IMR-90 (cell line): ENCODE results near the gene LUZP2. TPM values are rescaled to one million over a fixed set of nuclear protein-coding genes. Genes with fewer than 3 reads are reported as not detected.

Experiments used
- ATAC-seq: fragments of 200-7000 bp; cut with Tn5 transposase; 2 replicates; pipeline ENCODE4 v1.9.1; 2020; ENCODE audit warnings: low read depth, mild to moderate bottlenecking, moderate library complexity
- BruUV-seq: library from RNA; stranded (reverse); fragments of 400-500 nt; replicated peaks from 2 replicates; lab custom pipeline; 2021; lab: Mats Ljungman, UMichigan
- CTCF ChIA-PET: fragments of 300-600 bp; formaldehyde crosslinking; extraction: SDS; loops from one replicate; lab custom pipeline; 2021; ENCODE audit warnings: antibody characterized with exemption; lab: Yijun Ruan, JAX
- POLR2A ChIA-PET: fragments of 300-600 bp; sonication (Branson Sonifier 250); formaldehyde crosslinking; loops from one replicate; lab custom pipeline; 2022; ENCODE audit warnings: antibody characterized with exemption; ENCODE audit not compliant: unreplicated experiment; lab: Charles Lee
- DNase-seq: peaks from one replicate; pipeline ENCODE4 v3.0.0; 2013
- H2AFZ ChIP-seq: replicated peaks from 2 replicates; pipeline ENCODE3; 2013; ENCODE audit warnings: low read length, mild to moderate bottlenecking; ENCODE audit not compliant: poor library complexity
- H2AK5ac ChIP-seq: 2 replicates; pipeline ENCODE4 v1.6.1; 2013; ENCODE audit warnings: low read depth, low read length, inconsistent platforms
- H2AK9ac ChIP-seq: replicated peaks from 2 replicates; pipeline ENCODE3; 2013; ENCODE audit warnings: mild to moderate bottlenecking, low read depth, low read length, moderate library complexity; ENCODE audit not compliant: poor library complexity
- H2BK120ac ChIP-seq: 2 replicates; pipeline ENCODE4 v1.6.1; 2013; ENCODE audit warnings: low read depth, low read length, inconsistent platforms
- H2BK15ac ChIP-seq: 3 replicates; pipeline ENCODE4 v1.6.1; 2013; ENCODE audit warnings: low read depth, low read length, inconsistent platforms
- H2BK20ac ChIP-seq: 2 replicates; pipeline ENCODE4 v1.6.1; 2013; ENCODE audit warnings: low read depth, mild to moderate bottlenecking, inconsistent platforms, low read length, moderate library complexity
- H2BK5ac ChIP-seq: 2 replicates; pipeline ENCODE4 v1.6.1; 2013; ENCODE audit warnings: mild to moderate bottlenecking, low read depth, low read length, inconsistent platforms; ENCODE audit not compliant: poor library complexity, severe bottlenecking
- H3K14ac ChIP-seq: replicated peaks from 2 replicates; pipeline ENCODE4 v1.6.1; 2013; ENCODE audit warnings: low read depth, low read length, inconsistent platforms
- H3K18ac ChIP-seq: 2 replicates; pipeline ENCODE4 v1.6.1; 2013; ENCODE audit warnings: low read depth, low read length, control low read depth
- H3K23ac ChIP-seq: 2 replicates; pipeline ENCODE4 v1.6.1; 2013; ENCODE audit warnings: low read depth, low read length, inconsistent platforms
- H3K27ac ChIP-seq: 2 replicates; pipeline ENCODE4 v1.5.1; 2013; ENCODE audit warnings: mild to moderate bottlenecking, control low read depth, low read length; ENCODE audit not compliant: insufficient read depth
- H3K27me3 ChIP-seq: 2 replicates; pipeline ENCODE4 v1.6.1; 2013; ENCODE audit warnings: low read length; ENCODE audit not compliant: control insufficient read depth, insufficient read depth
- H3K36me3 ChIP-seq: 2 replicates; pipeline ENCODE4 v1.6.1; 2013; ENCODE audit warnings: low read length, mixed read lengths; ENCODE audit not compliant: control insufficient read depth, insufficient read depth
- H3K4ac ChIP-seq: 2 replicates; pipeline ENCODE4 v1.6.1; 2013; ENCODE audit warnings: low read depth, low read length, inconsistent platforms
- H3K4me1 ChIP-seq: 2 replicates; pipeline ENCODE4 v1.6.1; 2013; ENCODE audit warnings: low read length, mixed read lengths; ENCODE audit not compliant: control insufficient read depth, insufficient read depth
- H3K4me2 ChIP-seq: 2 replicates; pipeline ENCODE4 v1.6.1; 2013; ENCODE audit warnings: low read depth, mild to moderate bottlenecking, control low read depth, low read length, moderate library complexity
- H3K4me3 ChIP-seq: 2 replicates; pipeline ENCODE4 v1.5.1; 2013; ENCODE audit warnings: low read depth, mild to moderate bottlenecking, control low read depth, low read length, moderate library complexity; ENCODE audit not compliant: insufficient read depth
- H3K56ac ChIP-seq: 2 replicates; pipeline ENCODE4 v1.6.1; 2013; ENCODE audit warnings: low read length, inconsistent platforms; ENCODE audit not compliant: insufficient read depth; ENCODE audit errors: extremely low read depth
- H3K79me1 ChIP-seq, 2 experiments: 2 replicates each; pipeline ENCODE4 v1.6.1; 2013; ENCODE audit warnings: low read length in 2 of 2, inconsistent platforms in 1 of 2, low read depth in 1 of 2
- H3K9ac ChIP-seq: 2 replicates; pipeline ENCODE4 v1.6.1; 2013; ENCODE audit warnings: low read depth, low read length, control low read depth
- H3K9me1 ChIP-seq: 2 replicates; pipeline ENCODE4 v1.6.1; 2013; ENCODE audit warnings: low read length, inconsistent platforms; ENCODE audit not compliant: insufficient read depth
- H3K9me3 ChIP-seq: 2 replicates; pipeline ENCODE4 v1.6.1; 2013; ENCODE audit warnings: low read length; ENCODE audit not compliant: control insufficient read depth, insufficient read depth
- H4K20me1 ChIP-seq: 2 replicates; pipeline ENCODE4 v1.6.1; 2013; ENCODE audit warnings: low read length, inconsistent platforms; ENCODE audit not compliant: insufficient read depth
- H4K5ac ChIP-seq: 2 replicates; pipeline ENCODE4 v1.6.1; 2013; ENCODE audit warnings: mild to moderate bottlenecking, low read depth, low read length, control low read depth
- H4K8ac ChIP-seq, 2 experiments: 2 replicates each; pipeline ENCODE4 v1.6.1; 2013; ENCODE audit warnings: low read depth in 2 of 2, low read length in 2 of 2, control low read depth in 1 of 2, inconsistent platforms in 1 of 2
- H4K91ac ChIP-seq: 2 replicates; pipeline ENCODE4 v1.6.1; 2013; ENCODE audit warnings: low read depth, low read length, inconsistent platforms; ENCODE audit not compliant: insufficient read depth
- CEBPB ChIP-seq: IDR thresholded peaks from 2 replicates; pipeline ENCODE4 v1.6.1; 2012; ENCODE audit warnings: low read depth, low read length, improper control_type of control experiment
- CHD1 ChIP-seq: IDR thresholded peaks from 2 replicates; pipeline ENCODE4 v1.6.1; 2012; ENCODE audit warnings: low read depth, low read length, improper control_type of control experiment
- FOS ChIP-seq: fragments of 150-350 bp; IDR thresholded peaks from 2 replicates; pipeline ENCODE4 v1.6.1; 2016; ENCODE audit warnings: low read depth, low read length
- MAZ ChIP-seq: IDR thresholded peaks from 2 replicates; pipeline ENCODE4 v1.6.1; 2012; ENCODE audit warnings: low read depth, mild to moderate bottlenecking, low read length, improper control_type of control experiment, moderate library complexity, borderline replicate concordance
- MXI1 ChIP-seq: IDR thresholded peaks from 2 replicates; pipeline ENCODE4 v1.6.1; 2012; ENCODE audit warnings: low read depth, mild to moderate bottlenecking, low read length, moderate library complexity, borderline replicate concordance
- NFE2L2 ChIP-seq: fragments of 150-350 bp; IDR thresholded peaks from 2 replicates; pipeline ENCODE4 v1.6.1; 2016; ENCODE audit warnings: low read depth, mild to moderate bottlenecking, low read length
- POLR2A ChIP-seq: IDR thresholded peaks from 2 replicates; pipeline ENCODE4 v1.6.1; 2012; ENCODE audit warnings: mild to moderate bottlenecking, low read depth, low read length
- RAD21 ChIP-seq: IDR thresholded peaks from 2 replicates; pipeline ENCODE4 v1.6.1; 2012; ENCODE audit warnings: low read length, improper control_type of control experiment
- RCOR1 ChIP-seq: IDR thresholded peaks from 2 replicates; pipeline ENCODE4 v1.6.1; 2012; ENCODE audit warnings: mild to moderate bottlenecking, low read length, improper control_type of control experiment; ENCODE audit not compliant: insufficient replicate concordance
- RFX5 ChIP-seq: IDR thresholded peaks from 2 replicates; pipeline ENCODE4 v1.8.0; 2012; ENCODE audit warnings: low read depth, mild to moderate bottlenecking, low read length, moderate library complexity
- SMC3 ChIP-seq: fragments of 150-350 bp; IDR thresholded peaks from 2 replicates; pipeline ENCODE4 v1.6.1; 2016; ENCODE audit warnings: low read depth, mild to moderate bottlenecking, antibody characterized with exemption, low read length, moderate library complexity
- dilution Hi-C: fragments of 300-500 bp; cut with HindIII; formaldehyde crosslinking; loops from one replicate; pipeline ENCODE4 v1.14.3; 2018; ENCODE audit warnings: low sequenced_read_pairs; ENCODE audit not compliant: unreplicated experiment
- in situ Hi-C: fragments of 300-500 bp; cut with MboI; formaldehyde crosslinking; loops from 3 replicates; pipeline ENCODE4 v1.14.3; 2019; ENCODE audit warnings: low sequenced_read_pairs, inconsistent platforms, mixed read lengths
- intact Hi-C: fragments of 100-400 bp; cut with micrococcal nuclease; formaldehyde crosslinking; loops from 2 replicates; pipeline ENCODE4 v1.10.0; 2022
- polyA plus RNA-seq, 3 experiments: library from polyadenylated mRNA; depleted of rRNA; stranded (reverse); fragments of >200 nt; gene quantifications; 2 replicates each; pipeline ENCODE4 v1.2.3, GENCODE V29; 2012; ENCODE audit warnings: low replicate concordance in 1 of 3
- total RNA-seq: library from RNA; depleted of rRNA; stranded (reverse); fragments of >200 nt; gene quantifications from 2 replicates; pipeline ENCODE4 v1.2.3, GENCODE V29; 2012
- TF ChIP-seq, protein P1 (sequence below): fragments of 150-350 bp; IDR thresholded peaks from 2 replicates; pipeline ENCODE4 v1.6.1; 2016; ENCODE audit warnings: low read depth, mild to moderate bottlenecking, low read length, moderate library complexity, borderline replicate concordance
- TF ChIP-seq, protein P2 (sequence below): conservative IDR thresholded peaks from 2 replicates; pipeline ENCODE4 v1.5.1; 2012; ENCODE audit warnings: mild to moderate bottlenecking, low read depth, low read length, improper control_type of control experiment
- TF ChIP-seq, protein P3 (sequence below): fragments of 150-350 bp; IDR thresholded peaks from 2 replicates; pipeline ENCODE4 v1.6.1; 2017; ENCODE audit warnings: mild to moderate bottlenecking, antibody characterized with exemption, low read length, low read depth

The LUZP2 gene
- total and polyA plus RNA-seq, 2 of the 4 experiments (the other 2 are of a cell fraction): 0.89 to 2.0 TPM

DNA sequence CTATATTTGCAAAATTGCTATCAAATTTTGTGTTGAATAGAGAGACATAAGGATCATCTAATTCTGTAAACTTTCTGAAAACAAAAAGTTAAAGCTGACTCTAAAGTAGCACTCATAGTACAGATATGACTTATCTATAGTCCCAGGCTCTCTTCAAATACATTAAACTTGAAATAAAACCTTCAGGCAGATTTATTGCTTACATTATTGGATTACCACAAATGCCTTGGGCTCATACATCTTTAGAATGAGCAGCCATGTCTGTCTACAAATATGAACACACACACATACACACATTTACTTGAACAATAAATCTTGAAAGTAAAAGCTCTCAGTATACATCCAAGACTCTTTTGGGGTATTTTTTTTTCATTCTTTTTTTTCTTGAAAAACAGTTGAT, 207.9 kb downstream of the LUZP2 start:
- BruUV-seq: no TSS peak
- no peak overlapping the region for H3K4ac ChIP-seq
- no peak for TF ChIP-seq MXI1
- TF ChIP-seq RAD21: no peak
- no peak for TF ChIP-seq SMC3
- TF ChIP-seq CHD1: no peak
- TF ChIP-seq RFX5: no peak
- TF ChIP-seq, protein P1, sequence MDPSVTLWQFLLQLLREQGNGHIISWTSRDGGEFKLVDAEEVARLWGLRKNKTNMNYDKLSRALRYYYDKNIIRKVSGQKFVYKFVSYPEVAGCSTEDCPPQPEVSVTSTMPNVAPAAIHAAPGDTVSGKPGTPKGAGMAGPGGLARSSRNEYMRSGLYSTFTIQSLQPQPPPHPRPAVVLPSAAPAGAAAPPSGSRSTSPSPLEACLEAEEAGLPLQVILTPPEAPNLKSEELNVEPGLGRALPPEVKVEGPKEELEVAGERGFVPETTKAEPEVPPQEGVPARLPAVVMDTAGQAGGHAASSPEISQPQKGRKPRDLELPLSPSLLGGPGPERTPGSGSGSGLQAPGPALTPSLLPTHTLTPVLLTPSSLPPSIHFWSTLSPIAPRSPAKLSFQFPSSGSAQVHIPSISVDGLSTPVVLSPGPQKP: no peak
- TF ChIP-seq FOS: no peak
- no peak for TF ChIP-seq NFE2L2
- TF ChIP-seq, protein P2, sequence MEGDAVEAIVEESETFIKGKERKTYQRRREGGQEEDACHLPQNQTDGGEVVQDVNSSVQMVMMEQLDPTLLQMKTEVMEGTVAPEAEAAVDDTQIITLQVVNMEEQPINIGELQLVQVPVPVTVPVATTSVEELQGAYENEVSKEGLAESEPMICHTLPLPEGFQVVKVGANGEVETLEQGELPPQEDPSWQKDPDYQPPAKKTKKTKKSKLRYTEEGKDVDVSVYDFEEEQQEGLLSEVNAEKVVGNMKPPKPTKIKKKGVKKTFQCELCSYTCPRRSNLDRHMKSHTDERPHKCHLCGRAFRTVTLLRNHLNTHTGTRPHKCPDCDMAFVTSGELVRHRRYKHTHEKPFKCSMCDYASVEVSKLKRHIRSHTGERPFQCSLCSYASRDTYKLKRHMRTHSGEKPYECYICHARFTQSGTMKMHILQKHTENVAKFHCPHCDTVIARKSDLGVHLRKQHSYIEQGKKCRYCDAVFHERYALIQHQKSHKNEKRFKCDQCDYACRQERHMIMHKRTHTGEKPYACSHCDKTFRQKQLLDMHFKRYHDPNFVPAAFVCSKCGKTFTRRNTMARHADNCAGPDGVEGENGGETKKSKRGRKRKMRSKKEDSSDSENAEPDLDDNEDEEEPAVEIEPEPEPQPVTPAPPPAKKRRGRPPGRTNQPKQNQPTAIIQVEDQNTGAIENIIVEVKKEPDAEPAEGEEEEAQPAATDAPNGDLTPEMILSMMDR: no peak
- TF ChIP-seq RCOR1: no peak
- TF ChIP-seq CEBPB: no peak
- TF ChIP-seq POLR2A: no peak
- TF ChIP-seq, protein P3, sequence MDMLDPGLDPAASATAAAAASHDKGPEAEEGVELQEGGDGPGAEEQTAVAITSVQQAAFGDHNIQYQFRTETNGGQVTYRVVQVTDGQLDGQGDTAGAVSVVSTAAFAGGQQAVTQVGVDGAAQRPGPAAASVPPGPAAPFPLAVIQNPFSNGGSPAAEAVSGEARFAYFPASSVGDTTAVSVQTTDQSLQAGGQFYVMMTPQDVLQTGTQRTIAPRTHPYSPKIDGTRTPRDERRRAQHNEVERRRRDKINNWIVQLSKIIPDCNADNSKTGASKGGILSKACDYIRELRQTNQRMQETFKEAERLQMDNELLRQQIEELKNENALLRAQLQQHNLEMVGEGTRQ: no peak
- no peak for TF ChIP-seq MAZ
- no peak overlapping the region for H3K18ac ChIP-seq
- H3K9me3 ChIP-seq: no peaks in the 10 kb centered on the region
- no peak overlapping the region for H2AK5ac ChIP-seq
- no peaks in the 10 kb centered on the region for H3K79me1 ChIP-seq
- ATAC-seq (no peak), DNase-seq (no peak)
- no peak overlapping the region for H3K4me3 ChIP-seq
- POLR2A ChIA-PET: no interaction called here
- H2AFZ ChIP-seq: no peak overlapping the region
- no peak overlapping the region for H3K4me2 ChIP-seq
- H2BK5ac ChIP-seq: no peak overlapping the region
- no peaks in the 10 kb centered on the region for H3K27me3 ChIP-seq
- CTCF ChIA-PET: no interaction called here
- H3K23ac ChIP-seq: no peak overlapping the region
- no peak overlapping the region for H3K9ac ChIP-seq
- H3K14ac ChIP-seq: no peak overlapping the region
- no peak overlapping the region for H4K5ac ChIP-seq
- no peak overlapping the region for H2BK15ac ChIP-seq
- H4K8ac ChIP-seq: no peak overlapping the region
- no peaks in the 10 kb centered on the region for H3K36me3 ChIP-seq
- H2AK9ac ChIP-seq: no peak overlapping the region
- H3K56ac ChIP-seq: no peak overlapping the region
- in situ Hi-C loops: no loop called here
- H3K27ac ChIP-seq: no peak overlapping the region
- H3K4me1 ChIP-seq: no peaks in the 10 kb centered on the region
- no peaks in the 10 kb centered on the region for H4K20me1 ChIP-seq
- no peak overlapping the region for H4K91ac ChIP-seq
- intact Hi-C loops: no loop called here
- no peak overlapping the region for H2BK20ac ChIP-seq
- no peaks in the 10 kb centered on the region for H3K9me1 ChIP-seq
- H2BK120ac ChIP-seq: no peak overlapping the region
- dilution Hi-C loops: no loop called here
